Stimulated activated CD8-positive, alpha-beta memory T cell treated with anti-CD3 and anti-CD28 coated beads, Interleukin-2, amount 100 ng/mL, for 48 hours (primary cell): ENCODE measurements around the gene SLC4A3.
"Not testable (repeated sequence)": the region's sequence is repeated elsewhere in the genome, so short reads cannot be mapped to it uniquely, and the experiment has no call there.

Source experiments
- DNase-seq, 2 donors: peaks; one replicate each; pipeline ENCODE4 v3.0.0-alpha.2; 2020; ENCODE audit warnings: low read depth in 2 of 2

The SLC4A3 gene

DNA sequence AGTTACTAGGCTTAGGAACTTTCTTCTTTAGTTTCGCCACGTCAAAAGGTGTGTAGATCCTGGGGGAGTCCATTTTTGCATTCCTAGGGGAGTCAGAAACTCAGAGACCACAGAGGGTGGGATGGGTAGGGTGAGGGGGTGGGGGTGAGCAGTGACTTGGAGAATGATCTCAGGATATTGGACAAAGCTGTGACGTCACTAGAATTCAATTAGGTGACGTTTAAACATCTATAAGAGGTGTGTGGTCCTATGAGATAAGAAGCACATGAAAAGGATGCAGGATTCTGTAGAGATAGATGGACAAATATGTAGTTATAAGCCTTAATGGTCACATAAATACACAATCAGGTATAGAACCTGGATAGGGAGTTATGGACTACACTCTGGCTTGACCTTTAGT is 21.5 kb downstream of the SLC4A3 start:
- no peak for DNase-seq

DNA sequence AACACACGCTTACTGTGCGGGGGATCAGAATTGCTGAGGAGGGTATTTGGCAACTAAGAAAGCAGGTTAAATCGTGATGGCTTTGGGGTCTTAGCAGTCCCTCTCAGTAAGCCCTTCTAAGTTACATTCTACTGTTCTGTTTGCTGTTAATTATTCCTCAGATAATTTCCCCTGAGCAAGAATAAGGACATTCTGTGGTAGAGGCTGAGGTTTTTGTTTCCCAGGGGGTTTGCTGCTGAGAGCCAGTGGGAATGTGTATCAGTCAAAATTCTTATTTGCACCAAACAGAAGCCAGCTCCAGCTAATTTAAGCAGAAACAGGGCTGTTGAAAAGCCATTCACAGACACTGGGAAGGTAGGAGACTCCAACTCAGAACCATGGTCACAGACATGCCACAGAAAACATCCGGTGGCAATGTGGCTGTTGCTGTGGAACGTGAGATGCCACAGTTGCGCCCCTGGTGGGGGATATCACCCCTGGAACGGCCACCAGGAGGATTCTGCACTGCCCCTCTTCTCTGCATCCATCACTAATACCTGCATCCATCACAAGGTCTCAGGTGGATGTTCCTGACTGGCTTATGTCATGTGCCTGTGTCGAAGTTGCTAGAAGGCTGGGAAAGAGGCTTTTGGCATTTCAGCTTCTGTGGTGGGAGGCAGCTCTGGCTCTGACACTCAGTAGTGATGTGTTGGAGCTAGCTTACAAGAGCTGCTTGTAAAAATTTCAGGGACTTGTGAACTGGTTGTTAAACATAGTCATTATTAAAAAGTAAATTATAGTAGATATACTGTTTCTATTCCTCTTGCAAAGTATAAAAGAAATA is 23.2 kb downstream of the SLC4A3 start:
- DNase-seq = no peak

DNA sequence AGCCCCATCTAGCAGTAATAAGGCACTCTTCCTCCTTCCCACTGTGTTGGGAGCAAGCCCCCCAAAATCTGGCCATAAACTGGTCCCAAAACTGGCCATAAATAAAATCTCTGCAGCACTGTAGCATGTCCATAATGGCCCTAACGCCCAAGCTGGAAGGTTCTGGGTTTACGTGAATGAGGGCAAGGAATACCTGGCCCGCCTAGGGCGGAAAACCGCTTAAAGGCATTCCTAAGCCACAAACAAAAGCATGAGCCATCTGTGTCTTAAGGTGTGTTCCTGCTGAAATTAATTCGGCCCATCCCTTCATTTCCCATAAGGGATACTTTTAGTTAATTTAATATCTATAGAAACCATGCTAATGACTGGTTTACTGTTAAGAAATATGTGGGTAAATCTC is 24.2 kb downstream of the SLC4A3 start:
- not testable (repeated sequence) for DNase-seq

DNA sequence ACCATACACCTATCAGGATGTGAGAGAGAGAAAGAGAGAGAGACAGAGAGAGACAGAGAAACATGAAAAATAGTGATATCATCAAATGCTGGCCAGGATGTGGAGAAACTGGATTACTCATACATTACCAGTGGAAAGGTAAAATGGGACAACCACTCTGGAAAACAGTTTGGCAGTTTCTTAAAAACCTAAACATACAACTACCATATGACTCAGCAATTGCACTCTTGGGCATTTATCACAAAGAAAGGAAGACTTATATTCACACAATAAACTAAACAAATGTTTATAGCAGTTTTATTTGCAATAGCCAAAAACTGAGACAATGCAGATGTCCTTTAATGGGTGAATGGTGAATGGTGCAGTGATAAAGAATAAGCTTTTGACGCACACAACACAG is 29.1 kb downstream of the SLC4A3 start:
- DNase-seq = no peak

- no peak for DNase-seq
These were observed 30.9 kb downstream of the SLC4A3 start for GRCh38 chr2:219658196-219658846.

GRCh38 chr2:219658874-219659273 is 31.4 kb downstream of the SLC4A3 start:
- DNase-seq = no peak

DNA sequence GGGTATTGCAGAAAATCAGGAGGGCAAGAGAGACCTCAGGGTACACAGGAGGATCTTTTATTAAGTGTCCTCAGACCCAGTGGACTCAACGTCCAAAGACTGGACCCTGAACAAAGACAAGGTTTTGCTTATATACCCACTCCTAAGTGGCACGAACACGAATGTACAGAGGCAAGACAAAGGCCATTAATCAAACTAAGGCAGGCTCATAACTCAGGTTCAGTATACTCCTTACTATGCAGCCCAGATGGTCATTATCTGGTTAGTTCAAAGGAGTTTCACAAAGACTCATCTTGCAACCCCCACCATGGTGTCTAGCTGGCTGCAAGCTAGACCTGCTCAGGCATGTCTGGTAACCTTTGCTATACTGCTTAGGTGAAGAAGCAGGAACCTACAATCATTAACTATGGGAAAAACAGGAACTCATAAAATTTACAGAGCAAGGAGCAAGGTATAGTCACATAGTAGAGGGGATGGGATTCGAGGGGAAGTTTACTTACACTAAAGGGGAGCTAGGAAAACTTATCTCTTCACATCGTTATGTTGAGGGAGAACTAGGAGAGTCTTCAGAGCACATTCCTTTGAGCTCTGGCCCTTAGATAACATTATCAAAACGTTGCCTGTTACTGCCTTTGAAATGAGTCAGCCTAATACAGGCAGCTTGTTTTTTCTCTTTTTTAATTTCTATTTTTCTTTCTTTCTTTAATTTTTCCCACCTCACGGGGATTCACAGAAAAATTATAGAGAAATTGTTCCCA is 33.9 kb downstream of the SLC4A3 start:
- DNase-seq = no peak

DNA sequence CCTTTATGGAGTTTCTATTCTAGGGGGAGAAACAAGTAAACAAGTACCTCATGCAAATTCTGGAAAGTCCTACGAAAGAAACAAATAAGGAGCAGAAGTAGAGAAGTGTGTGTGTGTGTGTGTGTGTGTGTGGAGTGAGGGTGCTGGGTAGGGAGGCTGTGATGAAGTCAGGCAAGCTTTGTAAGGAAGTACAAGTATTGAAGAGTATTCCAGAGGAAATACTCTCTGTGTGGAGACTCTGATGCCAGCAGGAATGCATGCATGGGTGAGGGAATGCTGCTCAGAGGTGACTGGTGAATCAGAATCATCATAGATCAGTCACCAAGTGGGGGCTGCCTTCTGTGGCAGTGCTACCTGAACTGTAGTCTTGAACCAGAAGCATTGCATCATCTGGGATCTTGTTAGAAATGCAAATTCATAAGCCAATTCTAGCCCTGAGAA is 34.5 kb downstream of the SLC4A3 start:
- no peak for DNase-seq

DNA sequence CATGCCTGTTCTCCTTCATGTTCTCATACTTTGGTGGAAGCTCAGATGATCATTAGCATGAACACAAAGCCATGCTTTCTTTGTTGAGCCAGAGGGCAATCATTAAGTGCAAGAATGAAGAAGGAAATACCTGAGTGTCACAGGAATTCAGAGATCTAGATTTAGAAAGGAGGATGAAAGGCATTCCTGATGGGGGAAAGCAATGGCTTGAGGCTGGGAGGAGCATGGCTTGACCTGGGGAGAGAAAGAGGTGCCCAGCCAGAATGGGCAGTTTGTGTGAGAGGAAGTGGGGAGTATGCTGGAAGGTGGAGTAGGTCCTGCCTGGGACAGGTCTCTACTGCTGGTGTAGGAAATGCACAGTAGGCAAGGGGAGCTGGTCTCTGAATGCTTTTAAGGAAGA is 35.1 kb downstream of the SLC4A3 start:
- no peak for DNase-seq

- no peak for DNase-seq
These were observed 35.8 kb downstream of the SLC4A3 start for GRCh38 chr2:219663116-219663762.

DNA sequence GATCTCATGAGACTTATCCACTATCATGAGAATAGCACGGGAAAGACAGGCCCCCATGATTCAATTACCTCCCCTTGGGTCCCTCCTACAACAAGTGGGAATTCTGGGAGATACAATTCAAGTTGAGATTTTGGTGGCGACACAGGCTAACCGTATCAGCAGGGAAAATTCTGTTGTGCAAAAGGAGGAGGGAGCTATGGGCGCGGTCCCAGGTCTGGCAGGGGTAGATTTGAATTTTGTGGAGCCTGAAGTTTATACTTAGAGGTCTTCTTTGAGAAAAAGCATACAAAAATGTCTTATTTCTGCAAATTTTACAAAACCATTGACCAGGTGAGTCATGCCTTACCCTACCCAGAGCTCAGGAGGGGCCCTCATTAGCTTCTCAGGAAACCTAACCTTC is 36.6 kb downstream of the SLC4A3 start:
- no peak for DNase-seq

- no peak for DNase-seq
These were observed 37.5 kb downstream of the SLC4A3 start for GRCh38 chr2:219664944-219665343.

- no peak for DNase-seq
These were observed 38.5 kb downstream of the SLC4A3 start for GRCh38 chr2:219665926-219666325.

GRCh38 chr2:219668316-219668715 is 40.9 kb downstream of the SLC4A3 start:
- DNase-seq = no peak

DNA sequence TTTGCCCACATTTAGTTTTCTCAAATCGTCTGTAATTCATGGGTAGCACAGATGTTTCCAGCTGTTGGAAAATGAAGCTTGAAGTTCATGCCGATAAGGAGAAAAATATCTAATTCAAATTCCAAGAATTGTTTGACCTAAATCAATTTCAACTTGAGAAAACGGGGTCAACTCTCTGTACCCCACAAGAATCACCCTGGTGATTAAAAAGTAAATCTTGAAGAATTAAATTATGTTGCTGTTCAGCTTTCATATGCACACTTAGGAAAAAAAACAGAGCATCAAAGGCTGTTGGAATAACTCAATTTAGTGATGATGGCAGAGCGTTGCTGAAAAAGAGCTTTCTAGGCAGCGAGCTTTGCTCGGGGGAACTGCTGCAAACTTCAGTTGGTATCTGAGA is 43.0 kb downstream of the SLC4A3 start:
- no peak for DNase-seq

GRCh38 chr2:219671279-219671678 is 43.8 kb downstream of the SLC4A3 start:
- DNase-seq = no peak

DNA sequence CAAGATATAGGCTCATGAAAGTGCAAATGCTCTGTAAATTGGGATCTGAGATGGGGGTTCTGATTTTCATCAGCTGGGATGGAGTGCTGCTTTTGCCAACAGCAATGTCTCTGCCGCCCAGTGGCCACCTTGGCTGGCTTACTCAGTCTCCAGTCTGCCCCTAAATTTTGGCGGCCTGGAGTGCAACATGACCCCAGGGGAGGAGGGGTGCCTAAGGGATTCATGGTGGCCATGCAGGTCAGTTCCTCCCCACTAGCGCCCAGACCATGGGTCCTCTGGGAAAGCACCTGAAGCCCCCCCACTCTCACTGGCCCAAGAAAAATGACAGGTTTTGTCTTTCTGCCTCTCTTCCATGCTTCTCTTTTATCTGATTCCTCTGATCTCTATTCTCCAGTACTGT is 45.0 kb downstream of the SLC4A3 start:
- DNase-seq = no peak

- DNase-seq = no peak
These were observed 47.8 kb downstream of the SLC4A3 start for GRCh38 chr2:219675221-219675620.

DNA sequence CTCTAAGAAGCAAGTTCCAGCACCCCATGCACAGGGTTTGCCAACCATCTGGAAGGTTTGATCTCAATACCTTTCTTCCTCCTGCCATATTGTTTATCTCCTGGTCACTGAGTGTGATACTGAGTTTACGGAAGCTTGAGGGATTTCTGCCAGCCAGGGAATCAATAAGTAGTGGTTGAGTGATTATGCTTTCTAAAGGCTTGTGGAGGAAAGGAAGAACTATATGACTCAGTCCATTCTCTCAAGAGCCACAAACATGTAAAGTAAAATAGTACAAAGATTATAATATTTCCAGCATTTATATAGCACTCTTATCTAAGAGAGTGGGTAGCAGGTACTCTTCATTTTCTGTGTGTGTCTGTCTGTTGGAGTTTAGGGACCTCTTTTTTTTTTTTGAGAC is 49.2 kb downstream of the SLC4A3 start:
- DNase-seq = no peak

DNA sequence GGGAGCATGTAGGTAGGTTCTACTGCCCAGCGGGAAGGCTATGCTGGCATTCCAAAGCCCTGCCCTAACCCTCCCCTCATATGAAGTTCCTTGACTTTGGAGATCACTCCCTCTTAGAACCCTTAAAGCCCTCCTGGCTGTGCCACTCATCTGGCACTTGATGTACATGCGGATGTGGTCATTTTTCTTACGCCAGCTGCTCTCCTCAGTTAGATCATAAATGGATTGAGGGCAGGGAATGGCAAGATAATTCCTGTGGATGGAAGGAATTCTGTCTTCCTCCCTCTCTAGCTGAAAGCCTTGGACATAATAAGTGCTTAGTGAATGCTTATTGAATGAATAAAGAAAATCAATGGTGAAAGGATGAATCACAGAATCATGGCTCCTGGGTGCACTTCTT is 51.6 kb downstream of the SLC4A3 start:
- no peak for DNase-seq

GRCh38 chr2:219679571-219679970 is 52.1 kb downstream of the SLC4A3 start:
- no peak for DNase-seq
